Neural crest cell (in vitro differentiated cells): Measurements from ENCODE around the gene ST7. TPM values are rescaled to one million over a fixed set of nuclear protein-coding genes. Genes with fewer than 3 reads are reported as not detected.

Experiments used
- DNase-seq: peaks from one replicate; pipeline ENCODE4 v3.0.0; 2021; ENCODE audit warnings: low read depth, mixed read lengths, low spot score
- H3K27ac Mint-ChIP-seq: one replicate; pipeline ENCODE4 v1.8.0; 2021; ENCODE audit warnings: mild to moderate bottlenecking, mixed read lengths; ENCODE audit not compliant: unreplicated experiment
- H3K27me3 Mint-ChIP-seq: 2 replicates; pipeline ENCODE4 v1.8.0; 2021; ENCODE audit warnings: low read depth, mild to moderate bottlenecking, mixed read lengths
- H3K36me3 Mint-ChIP-seq: 2 replicates; pipeline ENCODE4 v1.8.0; 2021; ENCODE audit warnings: low read depth, mild to moderate bottlenecking, mixed read lengths
- H3K4me1 Mint-ChIP-seq: 2 replicates; pipeline ENCODE4 v1.8.0; 2021; ENCODE audit warnings: mixed read lengths
- H3K4me3 Mint-ChIP-seq: one replicate; pipeline ENCODE4 v1.8.0; 2021; ENCODE audit warnings: mild to moderate bottlenecking, mixed read lengths
- H3K9me3 Mint-ChIP-seq: 2 replicates; pipeline ENCODE4 v1.8.0; 2021; ENCODE audit warnings: mixed read lengths
- CTCF ChIP-seq: fragments of 200-600 bp; sonication (generic); conservative IDR thresholded peaks from 2 replicates; pipeline ENCODE4 v1.5.0; 2021; ENCODE audit warnings: antibody characterized with exemption, mild to moderate bottlenecking
- total RNA-seq: library from RNA; stranded (reverse); gene quantifications from 2 replicates; pipeline ENCODE4 v1.2.1, GENCODE V29; 2021

Gene ST7
- total RNA-seq, 1 donor from 2014 or later, result 22.4 TPM

GRCh38 chr7:117132321-117133120 is 179.2 kb downstream of the ST7 start:
- no peak for DNase-seq
- Mint-ChIP-seq H3K4me3 (no peak overlapping the region), H3K9me3 (no peaks in the 10 kb centered on the region), H3K27me3 (no peaks in the 10 kb centered on the region), H3K27ac (no peak overlapping the region), H3K36me3 (peaks cover 13% of the 10 kb centered on the region), H3K4me1 (no peaks in the 10 kb centered on the region)
- TF ChIP-seq CTCF, result no peak

- no peak for DNase-seq
- no peak for TF ChIP-seq CTCF
- H3K27me3 Mint-ChIP-seq, result no peaks in the 10 kb centered on the region
- no peaks in the 10 kb centered on the region for H3K4me1 Mint-ChIP-seq
- H3K4me3 Mint-ChIP-seq, result no peak overlapping the region
- peaks cover 13% of the 10 kb centered on the region for H3K36me3 Mint-ChIP-seq
- no peaks in the 10 kb centered on the region for H3K9me3 Mint-ChIP-seq
- no peak overlapping the region for H3K27ac Mint-ChIP-seq
These were observed 179.8 kb downstream of the ST7 start for GRCh38 chr7:117133125-117133524.

DNA sequence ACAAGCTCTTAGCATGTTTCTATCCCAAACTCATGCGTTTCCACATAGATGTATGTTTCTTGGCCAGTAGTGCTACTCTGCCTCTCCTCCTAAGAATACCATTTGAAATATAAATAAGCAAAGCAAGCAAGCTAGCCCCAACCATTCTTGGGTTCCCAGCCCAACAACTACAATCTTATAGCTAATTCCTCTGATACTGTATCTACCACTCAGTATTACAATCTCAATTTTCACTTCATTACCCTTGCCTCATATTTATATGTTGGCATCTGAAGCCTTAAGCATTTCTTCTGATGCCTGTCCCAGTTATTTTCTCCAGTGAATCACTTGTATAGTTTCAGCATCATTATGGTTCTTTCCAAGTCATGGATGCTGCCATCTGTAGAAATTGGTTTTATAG is 181.1 kb downstream of the ST7 start:
- Mint-ChIP-seq H3K36me3 (peaks cover 15% of the 10 kb centered on the region), H3K27ac (no peak overlapping the region), H3K4me3 (no peak overlapping the region), H3K27me3 (no peaks in the 10 kb centered on the region), H3K4me1 (no peaks in the 10 kb centered on the region), H3K9me3 (no peaks in the 10 kb centered on the region)
- no peak for DNase-seq
- no peak for TF ChIP-seq CTCF

DNA sequence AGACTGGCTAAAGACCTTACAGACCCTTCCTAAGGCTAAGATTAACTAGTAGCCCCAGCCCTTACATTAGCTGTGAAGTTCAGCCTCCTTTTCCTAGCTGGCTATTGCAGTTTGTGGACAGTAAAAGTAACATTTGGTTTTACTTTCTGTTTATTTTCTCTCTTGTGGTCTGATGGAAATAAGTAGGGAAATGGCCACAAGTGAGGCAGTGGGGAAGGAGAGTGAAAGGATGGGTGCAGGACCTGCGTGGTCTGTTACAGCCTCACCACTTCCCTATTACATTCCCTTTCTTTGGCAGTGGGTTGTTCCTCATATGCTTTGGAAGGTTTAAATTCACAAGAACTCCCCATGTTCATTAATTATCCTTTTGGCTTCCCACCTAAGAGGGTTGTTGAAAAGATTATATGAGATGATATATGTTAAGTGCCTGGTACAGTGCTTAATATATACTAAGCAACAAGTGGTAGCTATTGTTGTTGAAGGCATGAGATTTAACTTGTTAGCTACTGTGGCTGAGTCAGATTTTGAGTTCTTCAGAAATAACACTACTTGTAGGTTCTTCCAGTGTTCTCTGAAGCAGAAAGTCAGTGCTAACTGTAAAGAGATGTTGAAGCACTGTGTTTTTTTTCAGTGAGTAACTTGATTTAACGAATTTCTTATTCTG is 181.7 kb downstream of the ST7 start:
- no peak for DNase-seq
- TF ChIP-seq CTCF, result no peak
- Mint-ChIP-seq H3K27me3 (no peaks in the 10 kb centered on the region), H3K4me3 (no peak overlapping the region), H3K36me3 (peaks cover 15% of the 10 kb centered on the region), H3K27ac (no peak overlapping the region), H3K9me3 (no peaks in the 10 kb centered on the region), H3K4me1 (no peaks in the 10 kb centered on the region)

- Mint-ChIP-seq H3K36me3 (peaks cover 17% of the 10 kb centered on the region), H3K27ac (no peak overlapping the region), H3K4me3 (no peak overlapping the region), H3K4me1 (no peaks in the 10 kb centered on the region), H3K27me3 (no peaks in the 10 kb centered on the region), H3K9me3 (no peaks in the 10 kb centered on the region)
- TF ChIP-seq CTCF, result no peak
- no peak for DNase-seq
These were observed 182.2 kb downstream of the ST7 start for GRCh38 chr7:117135553-117135891.
